GM12891 (cell line): Measurements from ENCODE around the gene EIF4A2.
A peak's percentile ranks its signal among the peaks of the same experiment; 100 is the strongest.

Source experiments
- DNase-seq: peaks from one replicate; pipeline ENCODE4 v3.0.0; 2011; ENCODE audit warnings: low spot score; ENCODE audit not compliant: insufficient read length
- FAIRE-seq: peaks from 2 replicates; lab custom pipeline; 2011; peaks lifted over from hg19 to GRCh38; lab: Jason Lieb, UNC
- PAX5 ChIP-seq: IDR thresholded peaks from 2 replicates; pipeline ENCODE4 v1.6.1; 2011; ENCODE audit warnings: low read length, moderate library complexity, mild to moderate bottlenecking; ENCODE audit not compliant: insufficient read depth, severe bottlenecking
- POLR2A ChIP-seq: IDR thresholded peaks from 2 replicates; pipeline ENCODE4 v1.6.1; 2011; ENCODE audit warnings: low read depth, low read length, control low read depth
- POLR2AphosphoS5 ChIP-seq: IDR thresholded peaks from 2 replicates; pipeline ENCODE4 v1.6.1; 2011; ENCODE audit warnings: low read depth, low read length, control low read depth
- POU2F2 ChIP-seq: IDR thresholded peaks from 2 replicates; pipeline ENCODE4 v1.6.1; 2011; ENCODE audit warnings: low read depth, mild to moderate bottlenecking, control low read depth, low read length, moderate library complexity
- SPI1 ChIP-seq: IDR thresholded peaks from 2 replicates; pipeline ENCODE4 v1.6.1; 2011; ENCODE audit warnings: low read depth, low read length, control low read depth
- TAF1 ChIP-seq: IDR thresholded peaks from 2 replicates; pipeline ENCODE4 v1.6.1; 2011; ENCODE audit warnings: low read depth, low read length, control low read depth

EIF4A2 gene

GRCh38 chr3:186757686-186758220, 25.6 kb upstream of the EIF4A2 start:
- FAIRE-seq = no peak
- no peak for DNase-seq
- no peak for TF ChIP-seq POU2F2
- TF ChIP-seq TAF1 = no peak
- no peak for TF ChIP-seq PAX5
- TF ChIP-seq SPI1 = no peak
- no peak for TF ChIP-seq POLR2AphosphoS5
- no peak for TF ChIP-seq POLR2A

GRCh38 chr3:186759231-186759930, 24.0 kb upstream of the EIF4A2 start:
- DNase-seq (no peak), FAIRE-seq (no peak)
- TF ChIP-seq POU2F2 = no peak
- TF ChIP-seq SPI1 = no peak
- no peak for TF ChIP-seq POLR2A
- no peak for TF ChIP-seq PAX5
- no peak for TF ChIP-seq TAF1
- no peak for TF ChIP-seq POLR2AphosphoS5

- FAIRE-seq (no peak), DNase-seq (no peak)
- TF ChIP-seq TAF1 (no peak), POLR2AphosphoS5 (no peak)
These were observed 23.1 kb upstream of the EIF4A2 start for GRCh38 chr3:186760141-186760833.

GRCh38 chr3:186760897-186761447, 22.4 kb upstream of the EIF4A2 start:
- TF ChIP-seq SPI1 (no peak), POU2F2 (no peak), POLR2AphosphoS5 (no peak), TAF1 (no peak), POLR2A (no peak), PAX5 (no peak)
- no peak for FAIRE-seq
- DNase-seq = no peak

GRCh38 chr3:186772281-186772694, 11.1 kb upstream of the EIF4A2 start:
- DNase-seq (no peak), FAIRE-seq (no peak)
- TF ChIP-seq SPI1 = no peak
- no peak for TF ChIP-seq POU2F2
- no peak for TF ChIP-seq TAF1
- no peak for TF ChIP-seq POLR2A
- no peak for TF ChIP-seq PAX5
- TF ChIP-seq POLR2AphosphoS5 = no peak

GRCh38 chr3:186772701-186773417, 10.5 kb upstream of the EIF4A2 start:
- FAIRE-seq (peak; percentile 95), DNase-seq (peak; percentile 76)
- peak; percentile 50; the same call in 1 of the 2 replicates for TF ChIP-seq POLR2AphosphoS5
- no peak for TF ChIP-seq PAX5
- peak; percentile 78 for TF ChIP-seq POLR2A
- peak; percentile 69 for TF ChIP-seq TAF1
- TF ChIP-seq SPI1 = peak; percentile 42
- peak; percentile 49 for TF ChIP-seq POU2F2

GRCh38 chr3:186775999-186776398, 7.4 kb upstream of the EIF4A2 start:
- TF ChIP-seq PAX5 = no peak
- no peak for TF ChIP-seq POU2F2
- TF ChIP-seq SPI1 = no peak
- TF ChIP-seq POLR2AphosphoS5 = no peak
- no peak for TF ChIP-seq TAF1
- no peak for TF ChIP-seq POLR2A
- no peak for DNase-seq
- FAIRE-seq = no peak

GRCh38 chr3:186779204-186779603, 4.2 kb upstream of the EIF4A2 start:
- DNase-seq = no peak
- no peak for TF ChIP-seq PAX5
- no peak for TF ChIP-seq POLR2AphosphoS5
- no peak for TF ChIP-seq SPI1
- no peak for TF ChIP-seq POLR2A
- TF ChIP-seq TAF1 = no peak
- no peak for TF ChIP-seq POU2F2
- FAIRE-seq = no peak

GRCh38 chr3:186782542-186783057, 777 bp upstream of the EIF4A2 start:
- peak; percentile 13 for FAIRE-seq
- TF ChIP-seq POLR2A = no peak
- no peak for TF ChIP-seq SPI1
- no peak for TF ChIP-seq TAF1
- TF ChIP-seq PAX5 = no peak
- no peak for TF ChIP-seq POU2F2
- no peak for TF ChIP-seq POLR2AphosphoS5
- DNase-seq = no peak
